Mesenchymal stem cell (in vitro differentiated cells and primary cell): ENCODE data around the gene TTC33.

Experiments
- DNase-seq: peaks from one replicate; pipeline ENCODE4 v3.0.0-alpha.2; 2013
- H2AFZ ChIP-seq: one replicate; pipeline ENCODE4 v1.6.1; 2013; ENCODE audit warnings: low read depth, mild to moderate bottlenecking, control low read depth, inconsistent platforms, low read length, moderate library complexity
- H2AK5ac ChIP-seq: 2 replicates; pipeline ENCODE4 v1.6.1; 2013; ENCODE audit warnings: low read length, moderate library complexity, mild to moderate bottlenecking, inconsistent platforms; ENCODE audit not compliant: severe bottlenecking
- H2BK120ac ChIP-seq: one replicate; pipeline ENCODE4 v1.6.1; 2013; ENCODE audit warnings: low read depth, mild to moderate bottlenecking, inconsistent platforms, low read length, moderate library complexity
- H2BK12ac ChIP-seq, 2 experiments: one replicate each; pipeline ENCODE4 v1.6.1; 2013; ENCODE audit warnings: inconsistent platforms in 2 of 2, low read length in 2 of 2, mild to moderate bottlenecking in 2 of 2, moderate library complexity in 2 of 2, control low read depth in 1 of 2
- H2BK15ac ChIP-seq: one replicate; pipeline ENCODE4 v1.6.1; 2013; ENCODE audit warnings: mild to moderate bottlenecking, low read depth, inconsistent platforms; ENCODE audit not compliant: poor library complexity, severe bottlenecking
- H2BK5ac ChIP-seq: 2 replicates; pipeline ENCODE4 v1.6.1; 2013; ENCODE audit warnings: low read depth, mild to moderate bottlenecking, low read length, control low read depth, inconsistent platforms; ENCODE audit not compliant: poor library complexity, severe bottlenecking
- H3K14ac ChIP-seq, 2 experiments: one replicate each; pipeline ENCODE4 v1.6.1; 2013; ENCODE audit warnings: inconsistent platforms in 2 of 2, low read length in 2 of 2, control low read depth in 1 of 2, mild to moderate bottlenecking in 1 of 2, moderate library complexity in 1 of 2
- H3K18ac ChIP-seq, 2 experiments: one replicate each; pipeline ENCODE4 v1.6.1; 2013; ENCODE audit warnings: inconsistent platforms in 2 of 2, low read length in 2 of 2, control low read depth in 1 of 2, low read depth in 1 of 2, mild to moderate bottlenecking in 1 of 2
- H3K23ac ChIP-seq, 2 experiments: one replicate each; pipeline ENCODE4 v1.6.1; 2013; ENCODE audit warnings: inconsistent platforms in 2 of 2, low read length in 2 of 2, mild to moderate bottlenecking in 2 of 2, moderate library complexity in 2 of 2, control low read depth in 1 of 2
- H3K27ac ChIP-seq: 2 replicates; pipeline ENCODE4 v1.5.1; 2013; ENCODE audit warnings: mild to moderate bottlenecking, moderate library complexity, low read length, control low read depth, inconsistent platforms; ENCODE audit not compliant: poor library complexity, severe bottlenecking
- H3K27me3 ChIP-seq, 2 experiments: 2 replicates each; pipeline versions ENCODE4 v1.6.1 to v1.7.0; 2013; ENCODE audit warnings: low read length in 2 of 2, mild to moderate bottlenecking in 2 of 2, moderate library complexity in 2 of 2, control low read depth in 1 of 2, inconsistent platforms in 1 of 2; ENCODE audit not compliant: control insufficient read depth in 1 of 2, insufficient read depth in 1 of 2
- H3K36me3 ChIP-seq, 2 experiments: 2 replicates each; pipeline versions ENCODE4 v1.6.1 to v1.7.0; 2013; ENCODE audit warnings: low read length in 2 of 2, control low read depth in 1 of 2, inconsistent platforms in 1 of 2, low read depth in 1 of 2, mild to moderate bottlenecking in 1 of 2; ENCODE audit not compliant: insufficient read depth in 2 of 2, control insufficient read depth in 1 of 2
- H3K4ac ChIP-seq, 2 experiments: one replicate each; pipeline ENCODE4 v1.6.1; 2013; ENCODE audit warnings: inconsistent platforms in 2 of 2, low read length in 2 of 2, mild to moderate bottlenecking in 2 of 2, moderate library complexity in 2 of 2, control low read depth in 1 of 2, low read depth in 1 of 2
- H3K4me1 ChIP-seq: 2 replicates; pipeline ENCODE4 v1.6.1; 2013; ENCODE audit warnings: low read depth, low read length, control low read depth; ENCODE audit not compliant: control insufficient read depth, insufficient read depth
- H3K4me2 ChIP-seq: 2 replicates; pipeline ENCODE4 v1.6.1; 2013; ENCODE audit warnings: low read length, mild to moderate bottlenecking, inconsistent platforms; ENCODE audit not compliant: poor library complexity, severe bottlenecking
- H3K4me3 ChIP-seq, 2 experiments: 2 replicates each; pipeline versions ENCODE4 v1.5.1 to v1.7.0; 2013; ENCODE audit warnings: low read length in 2 of 2, mild to moderate bottlenecking in 2 of 2, control low read depth in 1 of 2, low read depth in 1 of 2; ENCODE audit not compliant: insufficient read depth in 1 of 2
- H3K79me1 ChIP-seq: replicated peaks from 2 replicates; pipeline ENCODE4 v1.6.1; 2013; ENCODE audit warnings: mild to moderate bottlenecking, control low read depth, low read length, inconsistent platforms; ENCODE audit not compliant: poor library complexity, severe bottlenecking
- H3K9ac ChIP-seq: 2 replicates; pipeline ENCODE4 v1.7.0; 2013; ENCODE audit warnings: mild to moderate bottlenecking, low read length, moderate library complexity
- H3K9me3 ChIP-seq: 2 replicates; pipeline ENCODE4 v1.7.0; 2013; ENCODE audit warnings: mild to moderate bottlenecking, low read length; ENCODE audit not compliant: control insufficient read depth
- H4K8ac ChIP-seq: one replicate; pipeline ENCODE4 v1.6.1; 2013; ENCODE audit warnings: inconsistent platforms, mild to moderate bottlenecking, low read length, moderate library complexity
- H4K91ac ChIP-seq: one replicate; pipeline ENCODE4 v1.6.1; 2013; ENCODE audit warnings: mild to moderate bottlenecking, low read length, inconsistent platforms
- WGBS: methylation state at CpG from one replicate; pipeline ENCODE4 v1.1.7; 2013; ENCODE audit warnings: mixed read lengths; 5-methylcytosine and 5-hydroxymethylcytosine counted together

The TTC33 gene

GRCh38 chr5:40762705-40763104 is 6.9 kb upstream of the TTC33 start:
- H3K36me3 ChIP-seq: peaks cover 4 to 92% of the 10 kb centered on the region in 2 experiments
- H3K4ac ChIP-seq: no peak overlapping the region
- H2BK12ac ChIP-seq: no peak overlapping the region
- H3K4me1 ChIP-seq: no peaks in the 10 kb centered on the region
- peaks cover 5% of the 10 kb centered on the region for H3K79me1 ChIP-seq
- H2BK120ac ChIP-seq: no peak overlapping the region
- H3K4me3 ChIP-seq: no peak overlapping the region
- no peak overlapping the region for H3K4me2 ChIP-seq
- no peak for DNase-seq
- no peak overlapping the region for H3K14ac ChIP-seq
- no peak overlapping the region for H2BK5ac ChIP-seq
- H4K8ac ChIP-seq: no peak overlapping the region
- no peak overlapping the region for H2AK5ac ChIP-seq
- H3K27ac ChIP-seq: no peak overlapping the region
- H3K27me3 ChIP-seq: no peaks in the 10 kb centered on the region
- H3K23ac ChIP-seq: no peak overlapping the region
- H3K18ac ChIP-seq: no peak overlapping the region
- no CpG with 5 or more reads among the region's 2 CpGs for WGBS
- no peak overlapping the region for H2BK15ac ChIP-seq
- no peak overlapping the region for H4K91ac ChIP-seq
- H3K9me3 ChIP-seq: no peaks in the 10 kb centered on the region
- no peak overlapping the region for H2AFZ ChIP-seq
- peak overlapping the region; percentile 2 for H3K9ac ChIP-seq

- H3K79me1 ChIP-seq: peaks cover 3% of the 10 kb centered on the region
- no peak overlapping the region for H2BK120ac ChIP-seq
- no peak overlapping the region for H2AK5ac ChIP-seq
- H3K14ac ChIP-seq: no peak overlapping the region
- H4K91ac ChIP-seq: no peak overlapping the region
- 97% methylated on average over 2 of the region's 2 CpGs for WGBS
- H2AFZ ChIP-seq: no peak overlapping the region
- H3K18ac ChIP-seq: no peak overlapping the region
- H4K8ac ChIP-seq: no peak overlapping the region
- no peak overlapping the region for H3K27ac ChIP-seq
- H3K4me3 ChIP-seq: no peak overlapping the region
- H3K4me1 ChIP-seq: no peaks in the 10 kb centered on the region
- H3K4ac ChIP-seq: no peak overlapping the region
- H3K4me2 ChIP-seq: no peak overlapping the region
- H2BK15ac ChIP-seq: no peak overlapping the region
- no peak for DNase-seq
- no peak overlapping the region for H2BK12ac ChIP-seq
- no peaks in the 10 kb centered on the region for H3K9me3 ChIP-seq
- H3K27me3 ChIP-seq: no peaks in the 10 kb centered on the region
- H3K36me3 ChIP-seq: peaks cover 11 to 48% of the 10 kb centered on the region in 2 experiments
- no peak overlapping the region for H3K23ac ChIP-seq
- no peak overlapping the region for H3K9ac ChIP-seq
- no peak overlapping the region for H2BK5ac ChIP-seq
Measured at GRCh38 chr5:40757400-40757799, 1.6 kb upstream of the TTC33 start.

- Histone ChIP-seq H3K27me3 (no peaks in the 10 kb centered on the region), H3K9ac (peak overlapping the region; percentile 99), H4K8ac (no peak overlapping the region), H4K91ac (no peak overlapping the region), H2BK120ac (peak overlapping the region; percentile 68), H3K36me3 (peaks cover 7 to 25% of the 10 kb centered on the region in 2 experiments), H3K4me3 (peak overlapping the region; percentile 92 to 97), H2BK15ac (no peak overlapping the region), H3K4me2 (peak overlapping the region; percentile 86), H2BK5ac (peak overlapping the region; percentile 35), H2AFZ (peak overlapping the region; percentile 66), H2AK5ac (no peak overlapping the region), H3K79me1 (peaks cover 8% of the 10 kb centered on the region), H3K4ac (peak overlapping the region in 1 of 2 experiments; percentile 65), H3K9me3 (no peaks in the 10 kb centered on the region), H3K23ac (no peak overlapping the region), H2BK12ac (no peak overlapping the region), H3K14ac (no peak overlapping the region), H3K18ac (peak overlapping the region; percentile 71 to 89), H3K27ac (peak overlapping the region; percentile 78), H3K4me1 (no peaks in the 10 kb centered on the region)
- peak; percentile 88 for DNase-seq
- 0% methylated on average over 4 of the region's 11 CpGs for WGBS
Measured at GRCh38 chr5:40755093-40755406, 711 bp downstream of the TTC33 start.

GRCh38 chr5:40754381-40755092 is 1.2 kb downstream of the TTC33 start:
- Histone ChIP-seq H2BK15ac (no peak overlapping the region), H3K14ac (no peak overlapping the region), H3K27ac (no peak overlapping the region), H2BK120ac (no peak overlapping the region), H2AK5ac (no peak overlapping the region), H2AFZ (no peak overlapping the region), H3K18ac (no peak overlapping the region), H3K36me3 (peaks cover 7 to 20% of the 10 kb centered on the region in 2 experiments), H3K4ac (no peak overlapping the region), H4K91ac (no peak overlapping the region), H2BK5ac (no peak overlapping the region), H3K9ac (peak overlapping the region; percentile 99), H3K9me3 (no peaks in the 10 kb centered on the region), H3K79me1 (peaks cover 9% of the 10 kb centered on the region), H2BK12ac (no peak overlapping the region), H3K4me1 (no peaks in the 10 kb centered on the region), H3K4me3 (peak overlapping the region in 1 of 2 experiments; percentile 97), H3K23ac (no peak overlapping the region), H3K27me3 (no peaks in the 10 kb centered on the region), H4K8ac (no peak overlapping the region), H3K4me2 (peak overlapping the region; percentile 47)
- DNase-seq: peak; percentile 82
- WGBS: 20% methylated on average over 2 of the region's 6 CpGs
